Neural progenitor cell (in vitro differentiated cells): ENCODE measurements around the gene ACP3. TPM values are rescaled to one million over a fixed set of nuclear protein-coding genes. Genes with fewer than 3 reads are reported as not detected.

ENCODE experiments used
- DNase-seq: peaks from one replicate; pipeline ENCODE4 v3.0.0-alpha.2; 2016; ENCODE audit warnings: low spot score
- H2AFZ ChIP-seq: fragments of 200-600 bp; sonication (generic); replicated peaks from 2 replicates; pipeline ENCODE4 v1.6.1; 2016; ENCODE audit warnings: antibody characterized with exemption
- H3F3A ChIP-seq: fragments of 200-600 bp; sonication (generic); 2 replicates; pipeline ENCODE4 v1.6.1; 2016; ENCODE audit warnings: antibody characterized with exemption, low read depth
- H3K27ac ChIP-seq: fragments of 200-600 bp; sonication (generic); 2 replicates; pipeline ENCODE4 v1.5.1; 2016; ENCODE audit warnings: mild to moderate bottlenecking
- H3K27me3 ChIP-seq: fragments of 200-600 bp; sonication (generic); 2 replicates; pipeline ENCODE4 v1.6.1; 2016; ENCODE audit warnings: mild to moderate bottlenecking, moderate library complexity
- H3K36me3 ChIP-seq: fragments of 200-600 bp; sonication (generic); 2 replicates; pipeline ENCODE4 v1.5.1; 2016
- H3K4me1 ChIP-seq: fragments of 200-600 bp; sonication (generic); 2 replicates; pipeline ENCODE4 v1.6.1; 2016; ENCODE audit warnings: mixed run types
- H3K4me2 ChIP-seq: fragments of 200-600 bp; sonication (generic); 2 replicates; pipeline ENCODE4 v1.6.1; 2016
- H3K4me3 ChIP-seq: fragments of 200-600 bp; sonication (generic); 2 replicates; pipeline ENCODE4 v1.5.1; 2016
- H3K79me2 ChIP-seq: fragments of 200-600 bp; sonication (generic); 2 replicates; pipeline ENCODE4 v1.6.1; 2016; ENCODE audit warnings: low read depth
- H3K9ac ChIP-seq: fragments of 200-600 bp; sonication (generic); 2 replicates; pipeline ENCODE4 v1.6.1; 2016
- H3K9me3 ChIP-seq: fragments of 200-600 bp; sonication (generic); 2 replicates; pipeline ENCODE4 v1.5.1; 2016; ENCODE audit warnings: low read depth
- H4K20me1 ChIP-seq: fragments of 200-600 bp; sonication (generic); 2 replicates; pipeline ENCODE4 v1.6.1; 2016; ENCODE audit warnings: low read depth
- H3K27ac Mint-ChIP-seq: 3 replicates; pipeline ENCODE4 v1.8.0; 2021; ENCODE audit warnings: mixed read lengths
- H3K27me3 Mint-ChIP-seq: 2 replicates; pipeline ENCODE4 v1.8.0; 2022; ENCODE audit warnings: low read depth, mild to moderate bottlenecking, inconsistent platforms, moderate library complexity, mixed read lengths; ENCODE audit not compliant: insufficient read depth
- H3K36me3 Mint-ChIP-seq: 3 replicates; pipeline ENCODE4 v1.8.0; 2021; ENCODE audit warnings: mixed read lengths
- H3K4me1 Mint-ChIP-seq: 3 replicates; pipeline ENCODE4 v1.8.0; 2021; ENCODE audit warnings: mixed read lengths
- H3K4me3 Mint-ChIP-seq: 3 replicates; pipeline ENCODE4 v1.8.0; 2021; ENCODE audit warnings: mild to moderate bottlenecking, moderate library complexity, mixed read lengths
- H3K9me3 Mint-ChIP-seq: 3 replicates; pipeline ENCODE4 v1.8.0; 2020; ENCODE audit warnings: mixed read lengths
- EZH2 ChIP-seq: fragments of 200-600 bp; sonication (generic); IDR thresholded peaks from 2 replicates; pipeline ENCODE4 v1.6.1; 2017; ENCODE audit warnings: antibody characterized with exemption, mild to moderate bottlenecking, moderate library complexity
- EZH2phosphoT487 ChIP-seq: fragments of 200-600 bp; sonication (generic); IDR thresholded peaks from 2 replicates; pipeline ENCODE4 v1.6.1; 2017; ENCODE audit warnings: antibody characterized with exemption
- total RNA-seq: library from RNA; depleted of rRNA; stranded (reverse); fragments of >200 nt; gene quantifications from 2 replicates; pipeline ENCODE4 v1.2.3, GENCODE V29; 2015; ENCODE audit warnings: low replicate concordance
- TF ChIP-seq, protein P1 (sequence below): fragments of 200-600 bp; sonication (generic); IDR thresholded peaks from 2 replicates; pipeline ENCODE4 v1.5.1; 2017; ENCODE audit warnings: antibody characterized with exemption, mild to moderate bottlenecking

Gene ACP3
- total RNA-seq, 1 donor from 2014 or later, result not detected

GRCh38 chr3:132399054-132399929, 82.1 kb downstream of the ACP3 start:
- peaks cover 1% of the 10 kb centered on the region for H3K36me3 Mint-ChIP-seq

DNA sequence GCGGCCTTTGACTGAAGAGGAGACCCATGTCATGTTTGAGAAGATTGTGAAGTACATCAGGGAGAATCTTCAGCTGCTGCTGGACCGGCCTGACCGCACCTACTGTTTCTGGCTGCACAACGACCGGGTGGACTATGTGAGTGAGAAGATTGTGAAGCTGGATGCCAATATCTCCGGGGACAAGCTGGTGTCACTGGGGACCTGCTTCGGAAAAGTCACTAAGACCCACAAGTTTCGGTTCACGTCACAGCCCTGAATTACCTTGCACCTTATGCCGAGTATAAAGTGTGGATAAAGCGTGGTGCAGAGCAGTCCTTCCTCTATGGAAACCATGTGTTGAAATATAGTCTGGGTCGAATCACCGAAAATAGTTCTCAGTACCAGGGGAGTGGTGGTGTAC, 84.0 kb downstream of the ACP3 start:
- H3K27ac ChIP-seq, result no peak overlapping the region
- H3K4me1 Mint-ChIP-seq, result no peaks in the 10 kb centered on the region

More at GRCh38 chr3:132399054-132399929, 82.1 kb downstream of the ACP3 start:
- peak; percentile 78 for DNase-seq
- no peaks in the 10 kb centered on the region for H3F3A ChIP-seq
- Mint-ChIP-seq H3K27me3 (peaks cover 2% of the 10 kb centered on the region), H3K4me3 (no peak overlapping the region), H3K9me3 (no peaks in the 10 kb centered on the region), H3K27ac (no peak overlapping the region), H3K4me1 (no peaks in the 10 kb centered on the region)
- TF ChIP-seq, protein P1, sequence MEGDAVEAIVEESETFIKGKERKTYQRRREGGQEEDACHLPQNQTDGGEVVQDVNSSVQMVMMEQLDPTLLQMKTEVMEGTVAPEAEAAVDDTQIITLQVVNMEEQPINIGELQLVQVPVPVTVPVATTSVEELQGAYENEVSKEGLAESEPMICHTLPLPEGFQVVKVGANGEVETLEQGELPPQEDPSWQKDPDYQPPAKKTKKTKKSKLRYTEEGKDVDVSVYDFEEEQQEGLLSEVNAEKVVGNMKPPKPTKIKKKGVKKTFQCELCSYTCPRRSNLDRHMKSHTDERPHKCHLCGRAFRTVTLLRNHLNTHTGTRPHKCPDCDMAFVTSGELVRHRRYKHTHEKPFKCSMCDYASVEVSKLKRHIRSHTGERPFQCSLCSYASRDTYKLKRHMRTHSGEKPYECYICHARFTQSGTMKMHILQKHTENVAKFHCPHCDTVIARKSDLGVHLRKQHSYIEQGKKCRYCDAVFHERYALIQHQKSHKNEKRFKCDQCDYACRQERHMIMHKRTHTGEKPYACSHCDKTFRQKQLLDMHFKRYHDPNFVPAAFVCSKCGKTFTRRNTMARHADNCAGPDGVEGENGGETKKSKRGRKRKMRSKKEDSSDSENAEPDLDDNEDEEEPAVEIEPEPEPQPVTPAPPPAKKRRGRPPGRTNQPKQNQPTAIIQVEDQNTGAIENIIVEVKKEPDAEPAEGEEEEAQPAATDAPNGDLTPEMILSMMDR, result peak; percentile 95
- TF ChIP-seq EZH2 (no peak), EZH2phosphoT487 (no peak)
- no peaks in the 10 kb centered on the region for H3K36me3 ChIP-seq
- H4K20me1 ChIP-seq, result no peaks in the 10 kb centered on the region
- H3K4me3 ChIP-seq, result no peak overlapping the region
- no peaks in the 10 kb centered on the region for H3K4me1 ChIP-seq
- H3K4me2 ChIP-seq, result no peak overlapping the region
- no peak overlapping the region for H3K9ac ChIP-seq
- no peaks in the 10 kb centered on the region for H3K27me3 ChIP-seq
- no peaks in the 10 kb centered on the region for H3K79me2 ChIP-seq
- H2AFZ ChIP-seq, result peak overlapping the region; percentile 27
- H3K27ac ChIP-seq, result no peak overlapping the region
- no peaks in the 10 kb centered on the region for H3K9me3 ChIP-seq

DNA sequence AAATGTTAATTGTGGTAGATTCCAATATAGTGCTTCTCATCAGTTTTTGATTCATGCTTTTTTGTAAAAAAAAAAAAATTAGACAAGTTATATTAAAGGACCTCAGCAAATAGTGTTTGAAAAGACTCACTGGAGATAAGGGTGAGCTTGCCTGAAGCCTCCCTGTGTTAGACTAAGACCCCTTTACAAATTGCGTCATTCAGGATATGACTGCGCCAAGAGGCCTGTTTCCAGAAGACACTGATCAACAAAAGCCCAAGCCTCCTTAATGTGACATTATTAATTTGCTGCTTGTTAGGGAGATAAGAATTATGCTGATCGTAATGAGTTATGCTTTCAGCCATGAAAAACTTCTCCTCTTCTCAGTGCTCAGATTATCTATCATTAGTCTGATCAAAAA, 87.1 kb downstream of the ACP3 start:
- no peaks in the 10 kb centered on the region for H3K36me3 Mint-ChIP-seq
- no peaks in the 10 kb centered on the region for H3K79me2 ChIP-seq
- no peak for DNase-seq
- no peaks in the 10 kb centered on the region for H4K20me1 ChIP-seq
- H3K27ac Mint-ChIP-seq, result no peak overlapping the region
- H3K9me3 ChIP-seq, result no peaks in the 10 kb centered on the region
- no peak overlapping the region for H3K4me2 ChIP-seq
- no peak overlapping the region for H3K4me3 ChIP-seq
- no peaks in the 10 kb centered on the region for H3K4me1 Mint-ChIP-seq
- no peaks in the 10 kb centered on the region for H3F3A ChIP-seq
- H2AFZ ChIP-seq, result no peak overlapping the region
- H3K27me3 ChIP-seq, result no peaks in the 10 kb centered on the region
- H3K4me3 Mint-ChIP-seq, result no peak overlapping the region
- H3K9ac ChIP-seq, result no peak overlapping the region
- H3K27me3 Mint-ChIP-seq, result peaks cover 2% of the 10 kb centered on the region
- H3K27ac ChIP-seq, result no peak overlapping the region
- TF ChIP-seq EZH2, result no peak
- TF ChIP-seq, protein P1, result no peak
- TF ChIP-seq EZH2phosphoT487, result no peak
- H3K9me3 Mint-ChIP-seq, result no peaks in the 10 kb centered on the region
- H3K4me1 ChIP-seq, result no peaks in the 10 kb centered on the region
- no peaks in the 10 kb centered on the region for H3K36me3 ChIP-seq

More for the DNA sequence above, 84.0 kb downstream of the ACP3 start:
- no peaks in the 10 kb centered on the region for H3K36me3 Mint-ChIP-seq
- H3K27me3 Mint-ChIP-seq, result peaks cover 2% of the 10 kb centered on the region
- Histone ChIP-seq H3K27me3 (no peaks in the 10 kb centered on the region), H3K4me1 (no peaks in the 10 kb centered on the region), H3K4me3 (no peak overlapping the region), H3K4me2 (no peak overlapping the region), H3K79me2 (no peaks in the 10 kb centered on the region), H3K9me3 (no peaks in the 10 kb centered on the region), H3K9ac (no peak overlapping the region), H2AFZ (no peak overlapping the region), H4K20me1 (no peaks in the 10 kb centered on the region), H3F3A (no peaks in the 10 kb centered on the region), H3K36me3 (no peaks in the 10 kb centered on the region)
- H3K9me3 Mint-ChIP-seq, result no peaks in the 10 kb centered on the region
- TF ChIP-seq, protein P1, result no peak
- TF ChIP-seq EZH2, result no peak
- no peak for TF ChIP-seq EZH2phosphoT487
- no peak overlapping the region for H3K27ac Mint-ChIP-seq
- no peak for DNase-seq
- no peak overlapping the region for H3K4me3 Mint-ChIP-seq
